Epithelial cell of esophagus (primary cell): ENCODE data around the gene CASKIN2.

ENCODE experiments used
- DNase-seq: peaks from one replicate; pipeline ENCODE4 v3.0.0; 2010; ENCODE audit warnings: low read depth
- H3K4me3 ChIP-seq: 2 replicates; pipeline ENCODE4 v1.5.1; 2011; ENCODE audit warnings: mild to moderate bottlenecking, low read length, control low read depth
- TF ChIP-seq, protein P1 (sequence below): IDR thresholded peaks from 2 replicates; pipeline ENCODE4 v1.5.1; 2011; ENCODE audit warnings: low read depth, mild to moderate bottlenecking, low read length, control low read depth, inconsistent platforms; ENCODE audit not compliant: insufficient read depth; ENCODE audit errors: missing control alignments

Gene CASKIN2

GRCh38 chr17:75454193-75454592 lies 61.1 kb downstream of the CASKIN2 start:
- H3K4me3 ChIP-seq = no peak overlapping the region
- TF ChIP-seq, protein P1, sequence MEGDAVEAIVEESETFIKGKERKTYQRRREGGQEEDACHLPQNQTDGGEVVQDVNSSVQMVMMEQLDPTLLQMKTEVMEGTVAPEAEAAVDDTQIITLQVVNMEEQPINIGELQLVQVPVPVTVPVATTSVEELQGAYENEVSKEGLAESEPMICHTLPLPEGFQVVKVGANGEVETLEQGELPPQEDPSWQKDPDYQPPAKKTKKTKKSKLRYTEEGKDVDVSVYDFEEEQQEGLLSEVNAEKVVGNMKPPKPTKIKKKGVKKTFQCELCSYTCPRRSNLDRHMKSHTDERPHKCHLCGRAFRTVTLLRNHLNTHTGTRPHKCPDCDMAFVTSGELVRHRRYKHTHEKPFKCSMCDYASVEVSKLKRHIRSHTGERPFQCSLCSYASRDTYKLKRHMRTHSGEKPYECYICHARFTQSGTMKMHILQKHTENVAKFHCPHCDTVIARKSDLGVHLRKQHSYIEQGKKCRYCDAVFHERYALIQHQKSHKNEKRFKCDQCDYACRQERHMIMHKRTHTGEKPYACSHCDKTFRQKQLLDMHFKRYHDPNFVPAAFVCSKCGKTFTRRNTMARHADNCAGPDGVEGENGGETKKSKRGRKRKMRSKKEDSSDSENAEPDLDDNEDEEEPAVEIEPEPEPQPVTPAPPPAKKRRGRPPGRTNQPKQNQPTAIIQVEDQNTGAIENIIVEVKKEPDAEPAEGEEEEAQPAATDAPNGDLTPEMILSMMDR = no peak
- no peak for DNase-seq

GRCh38 chr17:75450270-75450669 lies 65.1 kb downstream of the CASKIN2 start:
- DNase-seq = peak; percentile 35
- TF ChIP-seq, protein P1 = no peak
- H3K4me3 ChIP-seq = no peak overlapping the region
